ENCODE results near the gene FBXW11.

The FBXW11 gene

GRCh38 chr5:171990713-171991015 is 15.8 kb downstream of the FBXW11 start:
- TF ChIP-seq, protein P1, sequence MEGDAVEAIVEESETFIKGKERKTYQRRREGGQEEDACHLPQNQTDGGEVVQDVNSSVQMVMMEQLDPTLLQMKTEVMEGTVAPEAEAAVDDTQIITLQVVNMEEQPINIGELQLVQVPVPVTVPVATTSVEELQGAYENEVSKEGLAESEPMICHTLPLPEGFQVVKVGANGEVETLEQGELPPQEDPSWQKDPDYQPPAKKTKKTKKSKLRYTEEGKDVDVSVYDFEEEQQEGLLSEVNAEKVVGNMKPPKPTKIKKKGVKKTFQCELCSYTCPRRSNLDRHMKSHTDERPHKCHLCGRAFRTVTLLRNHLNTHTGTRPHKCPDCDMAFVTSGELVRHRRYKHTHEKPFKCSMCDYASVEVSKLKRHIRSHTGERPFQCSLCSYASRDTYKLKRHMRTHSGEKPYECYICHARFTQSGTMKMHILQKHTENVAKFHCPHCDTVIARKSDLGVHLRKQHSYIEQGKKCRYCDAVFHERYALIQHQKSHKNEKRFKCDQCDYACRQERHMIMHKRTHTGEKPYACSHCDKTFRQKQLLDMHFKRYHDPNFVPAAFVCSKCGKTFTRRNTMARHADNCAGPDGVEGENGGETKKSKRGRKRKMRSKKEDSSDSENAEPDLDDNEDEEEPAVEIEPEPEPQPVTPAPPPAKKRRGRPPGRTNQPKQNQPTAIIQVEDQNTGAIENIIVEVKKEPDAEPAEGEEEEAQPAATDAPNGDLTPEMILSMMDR (IDR thresholded peaks at IDR 0.05; ENCODE audit: low read depth, low read length, missing control alignments) = no peak
- in situ Hi-C loops (cut with HindIII; ENCODE audit: low sequenced_read_pairs) = no loop called here
- DNase-seq (ENCODE audit: low read depth) = no peak
- no peak overlapping the region for H3K4me3 ChIP-seq (ENCODE audit: low read depth, low read length)

DNA sequence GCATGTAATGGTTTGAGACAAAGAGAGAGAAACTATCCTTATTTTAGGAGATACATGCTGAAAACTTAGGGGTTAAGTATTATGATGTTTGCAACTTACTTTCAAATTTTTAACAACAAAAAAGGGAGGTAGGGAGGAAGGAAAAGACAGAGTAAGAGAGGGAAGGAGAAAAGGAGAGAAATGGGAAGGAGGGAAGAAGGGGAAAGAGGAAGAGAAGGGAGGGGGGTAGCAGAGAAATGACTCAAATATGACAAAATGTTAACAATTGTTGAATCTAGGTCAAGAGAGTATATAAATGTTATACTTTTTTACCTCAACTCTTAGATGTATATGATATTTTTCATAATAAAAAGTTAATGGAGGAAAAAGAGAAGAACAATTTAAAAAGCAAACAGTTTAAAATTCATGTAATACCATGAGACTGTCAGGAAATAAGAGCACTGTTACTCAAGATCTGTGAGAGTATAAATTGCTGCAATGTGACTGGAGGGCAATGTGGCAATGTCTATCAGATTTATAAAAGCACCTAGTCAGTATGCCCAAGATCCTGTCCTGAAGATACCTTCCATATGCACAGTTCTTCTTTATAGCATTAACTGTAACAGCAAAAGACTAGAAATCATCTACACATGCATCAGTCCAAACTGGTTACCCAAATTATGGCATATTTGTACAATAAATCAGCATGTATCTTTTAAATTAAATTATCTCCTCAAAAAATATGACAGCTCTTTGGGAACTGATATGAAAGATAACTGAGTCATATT is 16.3 kb downstream of the FBXW11 start:
- in situ Hi-C loops (cut with HindIII; ENCODE audit: low sequenced_read_pairs) = no loop called here
- H3K4me3 ChIP-seq (ENCODE audit: low read depth, low read length) = no peak overlapping the region
- no peak for DNase-seq (ENCODE audit: low read depth)
- TF ChIP-seq, protein P1 (IDR thresholded peaks at IDR 0.05; ENCODE audit: low read depth, low read length, missing control alignments) = no peak

DNA sequence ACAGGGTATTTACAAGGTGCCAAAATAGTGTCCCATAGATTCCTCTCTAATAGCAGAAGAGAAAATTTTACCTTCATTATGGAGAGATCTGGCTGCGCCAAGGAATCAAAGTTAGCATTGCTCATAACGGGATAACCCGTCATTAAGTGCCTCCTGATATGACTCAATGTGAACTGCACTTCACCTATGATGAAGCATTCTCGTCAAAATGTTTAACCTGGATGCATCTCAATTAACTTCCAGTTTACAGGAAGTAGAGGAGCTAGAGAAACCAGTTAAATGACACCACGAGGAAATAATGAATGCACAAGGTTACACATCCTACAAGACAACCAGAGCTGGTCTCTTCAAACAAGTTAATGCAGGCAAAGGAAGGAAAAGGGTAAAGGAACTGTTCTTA is 17.2 kb downstream of the FBXW11 start:
- H3K4me3 ChIP-seq (ENCODE audit: low read depth, low read length) = no peak overlapping the region
- in situ Hi-C loops (cut with HindIII; ENCODE audit: low sequenced_read_pairs) = no loop called here
- DNase-seq (ENCODE audit: low read depth) = no peak
- TF ChIP-seq, protein P1 (IDR thresholded peaks at IDR 0.05; ENCODE audit: low read depth, low read length, missing control alignments) = no peak

GRCh38 chr5:171986772-171987171 is 19.7 kb downstream of the FBXW11 start:
- no peak for DNase-seq (ENCODE audit: low read depth)
- H3K4me3 ChIP-seq (ENCODE audit: low read depth, low read length) = no peak overlapping the region
- TF ChIP-seq, protein P1 (IDR thresholded peaks at IDR 0.05; ENCODE audit: low read depth, low read length, missing control alignments) = no peak
- in situ Hi-C loops (cut with HindIII; ENCODE audit: low sequenced_read_pairs) = no loop called here

- TF ChIP-seq, protein P1 (IDR thresholded peaks at IDR 0.05; ENCODE audit: low read depth, low read length, missing control alignments) = no peak
- in situ Hi-C loops (cut with HindIII; ENCODE audit: low sequenced_read_pairs) = no loop called here
- no peak overlapping the region for H3K4me3 ChIP-seq (ENCODE audit: low read depth, low read length)
- peak; percentile 42 for DNase-seq (ENCODE audit: low read depth)
These were observed 21.6 kb downstream of the FBXW11 start for GRCh38 chr5:171984748-171985419.

DNA sequence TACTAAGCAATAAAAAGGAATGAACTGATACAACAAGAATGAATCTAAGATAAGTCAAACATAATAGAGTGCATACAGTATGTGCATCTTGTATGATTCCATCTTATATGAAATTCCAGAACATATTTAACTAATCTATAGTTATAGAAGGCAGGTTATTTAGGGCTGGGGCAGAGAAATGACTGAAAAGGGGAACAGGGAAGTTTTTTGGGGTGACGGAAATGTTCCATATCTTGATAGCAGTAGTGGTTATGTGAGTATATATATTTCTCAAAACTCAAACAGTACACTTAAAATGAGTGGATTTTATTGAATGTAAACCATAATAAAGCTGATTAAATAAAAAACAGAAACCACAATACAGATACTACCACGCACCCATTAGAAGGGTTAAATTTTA is 24.6 kb downstream of the FBXW11 start:
- TF ChIP-seq, protein P1 (IDR thresholded peaks at IDR 0.05; ENCODE audit: low read depth, low read length, missing control alignments) = no peak
- H3K4me3 ChIP-seq (ENCODE audit: low read depth, low read length) = no peak overlapping the region
- no peak for DNase-seq (ENCODE audit: low read depth)
- in situ Hi-C loops (cut with HindIII; ENCODE audit: low sequenced_read_pairs) = no loop called here
